IPS-20b (cell line): Measurements from ENCODE around the gene PLA2G2F.

Experiments used
- H3K27ac ChIP-seq: one replicate; pipeline ENCODE4 v1.5.1; 2013; ENCODE audit warnings: low read length
- H3K27me3 ChIP-seq: 2 replicates; pipeline ENCODE4 v1.6.1; 2013; ENCODE audit warnings: mild to moderate bottlenecking, low read length, inconsistent platforms; ENCODE audit not compliant: insufficient read depth
- H3K36me3 ChIP-seq: 2 replicates; pipeline ENCODE4 v1.6.1; 2013; ENCODE audit warnings: low read depth, mild to moderate bottlenecking, inconsistent platforms, low read length, moderate library complexity; ENCODE audit not compliant: insufficient read depth
- H3K4me1 ChIP-seq: 2 replicates; pipeline ENCODE4 v1.6.1; 2013; ENCODE audit warnings: mild to moderate bottlenecking, control low read depth, inconsistent platforms, low read length, moderate library complexity; ENCODE audit not compliant: insufficient read depth
- H3K4me3 ChIP-seq: 2 replicates; pipeline ENCODE4 v1.5.1; 2013; ENCODE audit warnings: mild to moderate bottlenecking, low read length, inconsistent platforms
- H3K9ac ChIP-seq: 2 replicates; pipeline ENCODE4 v1.6.1; 2013; ENCODE audit warnings: low read depth, mild to moderate bottlenecking, inconsistent platforms, low read length, moderate library complexity
- H3K9me3 ChIP-seq: 2 replicates; pipeline ENCODE4 v1.6.1; 2013; ENCODE audit warnings: mild to moderate bottlenecking, low read depth, low read length, inconsistent platforms; ENCODE audit not compliant: insufficient read depth

The PLA2G2F gene

DNA sequence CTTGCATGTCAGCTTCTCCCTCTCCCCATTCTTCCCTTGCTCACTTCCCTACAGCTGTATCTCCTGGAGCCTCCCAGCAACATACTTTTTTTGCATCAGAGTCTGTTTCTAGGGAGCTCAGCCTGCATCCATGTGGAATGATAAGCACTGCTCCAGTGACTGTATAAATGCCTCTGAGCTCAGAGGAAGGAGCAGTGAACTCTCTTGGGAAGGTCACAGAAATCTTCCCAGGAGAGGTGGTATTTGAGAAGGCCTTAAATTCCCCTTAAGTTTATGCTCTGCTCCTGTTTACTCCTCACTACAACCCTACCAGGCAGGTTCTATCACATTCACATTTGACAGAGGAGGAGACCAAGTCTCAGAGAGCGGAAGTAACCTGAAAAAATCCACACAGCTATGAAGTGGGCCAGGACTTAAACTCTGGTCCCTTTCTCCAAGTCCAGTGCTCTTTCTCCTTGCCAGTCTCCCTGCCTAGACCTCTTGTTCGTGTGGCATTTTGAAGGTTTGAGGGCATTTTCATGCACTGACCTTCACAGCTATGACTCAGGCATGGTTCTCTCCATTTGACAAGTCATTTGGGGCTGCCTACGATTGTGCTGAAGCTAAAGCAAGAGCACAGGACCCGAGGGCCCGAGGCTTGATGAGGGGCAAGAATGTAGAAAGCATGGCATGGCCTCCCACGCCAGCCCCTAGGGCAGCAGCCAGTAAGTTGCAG, 41.2 kb downstream of the PLA2G2F start:
- Histone ChIP-seq H3K36me3 (no peaks in the 10 kb centered on the region), H3K9ac (no peak overlapping the region), H3K27me3 (peaks cover 44% of the 10 kb centered on the region), H3K4me3 (no peak overlapping the region), H3K27ac (no peak overlapping the region), H3K9me3 (no peaks in the 10 kb centered on the region), H3K4me1 (no peaks in the 10 kb centered on the region)

GRCh38 chr1:20180844-20181207, 41.7 kb downstream of the PLA2G2F start:
- Histone ChIP-seq H3K4me1 (no peaks in the 10 kb centered on the region), H3K27ac (no peak overlapping the region), H3K4me3 (no peak overlapping the region), H3K9ac (no peak overlapping the region), H3K27me3 (peaks cover 49% of the 10 kb centered on the region), H3K9me3 (no peaks in the 10 kb centered on the region), H3K36me3 (no peaks in the 10 kb centered on the region)

DNA sequence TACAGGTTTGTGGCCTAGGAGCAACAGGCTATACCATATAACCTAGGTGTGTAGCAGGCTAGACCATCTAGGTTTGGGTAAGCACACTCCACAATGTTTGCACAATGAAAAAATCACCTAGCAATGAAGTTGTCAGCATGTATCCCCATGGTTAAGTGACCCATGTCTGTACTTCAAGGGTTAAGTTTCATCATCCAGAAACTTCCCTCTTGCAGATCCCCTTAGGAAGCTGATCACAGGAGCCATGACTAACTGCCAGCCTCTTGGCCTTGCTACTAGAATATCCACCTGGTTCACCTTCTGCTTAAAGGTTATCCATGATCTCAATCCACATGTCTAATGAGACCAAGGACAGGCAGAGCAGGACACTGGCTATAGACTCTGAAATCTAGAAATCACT, 43.3 kb downstream of the PLA2G2F start:
- Histone ChIP-seq H3K9me3 (no peaks in the 10 kb centered on the region), H3K4me1 (no peaks in the 10 kb centered on the region), H3K27me3 (peaks cover 63% of the 10 kb centered on the region), H3K27ac (no peak overlapping the region), H3K9ac (no peak overlapping the region), H3K4me3 (no peak overlapping the region), H3K36me3 (no peaks in the 10 kb centered on the region)

GRCh38 chr1:20183035-20183434, 43.9 kb downstream of the PLA2G2F start:
- Histone ChIP-seq H3K4me3 (no peak overlapping the region), H3K4me1 (no peaks in the 10 kb centered on the region), H3K36me3 (no peaks in the 10 kb centered on the region), H3K9me3 (no peaks in the 10 kb centered on the region), H3K27ac (no peak overlapping the region), H3K9ac (no peak overlapping the region), H3K27me3 (peaks cover 60% of the 10 kb centered on the region)

DNA sequence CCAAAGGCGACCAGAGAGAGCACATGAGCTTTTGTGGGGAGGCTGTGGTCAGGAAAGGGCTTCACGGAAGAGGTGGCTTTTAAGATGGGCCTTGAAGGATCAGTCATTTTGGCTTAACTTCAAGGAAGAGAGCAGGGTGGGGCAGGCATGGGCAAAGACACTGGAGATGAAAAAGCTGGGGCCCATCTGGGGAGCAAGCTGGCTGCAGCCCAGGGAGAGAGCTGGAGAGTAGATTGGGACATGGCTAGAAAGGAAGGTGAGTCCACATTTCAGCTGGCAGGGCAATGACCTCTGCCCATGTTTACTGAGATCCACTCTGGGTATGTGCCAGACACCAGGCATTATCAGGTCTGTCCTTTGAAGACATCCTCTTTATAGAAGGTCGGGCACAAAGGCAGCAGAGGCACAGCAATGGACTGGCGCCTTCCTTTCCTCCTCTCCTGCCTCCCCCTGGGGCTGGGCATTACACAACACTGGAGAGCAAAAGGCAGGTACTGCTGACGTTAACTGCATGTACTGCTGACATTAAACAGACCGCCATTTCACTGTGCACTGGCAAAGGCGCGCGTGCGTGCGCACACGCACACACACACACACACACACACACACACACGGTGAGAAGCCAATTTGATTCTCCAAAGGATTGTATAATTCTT, 44.6 kb downstream of the PLA2G2F start:
- no peaks in the 10 kb centered on the region for H3K4me1 ChIP-seq
- no peak overlapping the region for H3K4me3 ChIP-seq
- H3K27me3 ChIP-seq: peaks cover 61% of the 10 kb centered on the region
- H3K9me3 ChIP-seq: no peaks in the 10 kb centered on the region
- H3K36me3 ChIP-seq: no peaks in the 10 kb centered on the region
- H3K27ac ChIP-seq: no peak overlapping the region
- no peak overlapping the region for H3K9ac ChIP-seq

DNA sequence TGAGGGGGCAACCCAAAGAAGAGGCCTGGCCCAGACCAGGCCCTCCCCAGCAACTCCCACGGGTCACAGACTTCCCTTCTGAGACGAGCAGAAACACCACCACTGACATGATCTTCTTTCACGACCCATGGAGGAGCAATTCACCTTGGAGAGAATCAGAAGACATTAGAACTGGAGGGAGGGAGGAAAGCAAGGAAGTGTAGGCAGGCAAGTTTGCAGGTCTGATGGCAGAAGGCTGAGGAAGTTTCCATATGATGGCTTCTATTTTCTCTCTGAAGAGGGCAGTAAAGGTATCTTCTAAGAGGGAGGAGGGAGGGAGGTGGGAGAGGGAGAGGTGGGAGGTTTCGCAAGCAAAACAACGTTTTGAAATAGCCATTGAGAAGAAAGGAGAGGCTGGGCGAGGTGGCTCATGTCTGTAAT, 45.4 kb downstream of the PLA2G2F start:
- Histone ChIP-seq H3K27me3 (peaks cover 63% of the 10 kb centered on the region), H3K4me3 (no peak overlapping the region), H3K27ac (no peak overlapping the region), H3K36me3 (no peaks in the 10 kb centered on the region), H3K9ac (no peak overlapping the region), H3K9me3 (no peaks in the 10 kb centered on the region), H3K4me1 (no peaks in the 10 kb centered on the region)

- Histone ChIP-seq H3K36me3 (no peaks in the 10 kb centered on the region), H3K27me3 (peaks cover 56% of the 10 kb centered on the region), H3K4me1 (no peaks in the 10 kb centered on the region), H3K27ac (no peak overlapping the region), H3K9ac (no peak overlapping the region; the same call in 1 of the 2 replicates), H3K9me3 (no peaks in the 10 kb centered on the region), H3K4me3 (peak overlapping the region; percentile 63; the same call in 1 of the 2 replicates)
Observed at GRCh38 chr1:20184997-20185833, 46.1 kb downstream of the PLA2G2F start.

GRCh38 chr1:20185834-20186782, 47.0 kb downstream of the PLA2G2F start, which contains the start of the genes PLA2G2C and UBXN10:
TSS of gene PLA2G2C (minus strand) at chr1:20186518. CDS start at chr1:20177363, 9,155 bp downstream.
TSS of gene UBXN10 (plus strand) at chr1:20186096. CDS start at chr1:20190562, 4,466 bp downstream.
- Histone ChIP-seq H3K9ac (peak within 1 kb of the TSS; percentile 54; the same call in 1 of the 2 replicates), H3K4me1 (no peaks in the 10 kb centered on the region), H3K4me3 (peak within 1 kb of the TSS; percentile 71), H3K9me3 (no peaks in the 10 kb centered on the region), H3K27me3 (peaks cover 56% of the 10 kb centered on the region), H3K27ac (no peak within 1 kb of the TSS), H3K36me3 (no peaks in the 10 kb centered on the region)

DNA sequence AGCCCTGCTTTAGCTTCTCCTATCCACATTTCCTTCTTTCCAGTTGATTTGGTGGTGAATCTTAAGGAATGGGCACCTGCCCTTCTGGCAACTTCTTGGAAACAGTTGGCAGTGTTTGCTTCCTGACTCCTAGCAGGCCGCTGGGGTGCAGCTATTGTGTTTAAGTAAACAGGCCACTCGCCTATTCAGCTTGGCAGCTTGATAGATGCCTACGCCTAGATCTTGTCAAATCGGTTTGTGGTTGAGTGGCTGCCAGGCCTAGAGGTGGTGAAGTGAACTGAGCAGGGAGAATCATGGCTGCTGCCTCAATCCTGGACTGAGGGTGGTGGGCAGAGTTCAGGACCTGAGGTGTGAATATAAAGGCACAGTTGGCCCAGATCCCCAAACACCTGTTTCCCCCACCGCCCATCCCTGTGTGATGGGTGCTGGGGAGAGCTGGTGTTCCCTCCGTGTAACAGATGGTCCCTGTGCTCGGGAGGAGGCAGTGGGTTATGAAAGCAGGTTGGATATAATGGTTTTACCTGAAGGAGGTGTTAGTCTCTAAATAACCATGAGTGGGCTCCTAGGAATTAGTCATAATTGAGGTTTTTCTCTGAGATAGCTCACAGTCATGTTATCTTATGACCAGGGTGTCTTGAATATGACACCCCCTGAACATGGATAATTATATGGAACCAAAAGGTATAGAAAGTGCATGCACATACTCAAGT, 48.1 kb downstream of the PLA2G2F start:
- Histone ChIP-seq H3K4me3 (peak overlapping the region; percentile 71; the same call in 1 of the 2 replicates), H3K4me1 (no peaks in the 10 kb centered on the region), H3K27ac (no peak overlapping the region), H3K9me3 (no peaks in the 10 kb centered on the region), H3K27me3 (peaks cover 52% of the 10 kb centered on the region), H3K9ac (no peak overlapping the region), H3K36me3 (no peaks in the 10 kb centered on the region)

GRCh38 chr1:20187813-20188454, 48.8 kb downstream of the PLA2G2F start:
- no peaks in the 10 kb centered on the region for H3K9me3 ChIP-seq
- no peak overlapping the region for H3K4me3 ChIP-seq
- no peaks in the 10 kb centered on the region for H3K36me3 ChIP-seq
- H3K27ac ChIP-seq: no peak overlapping the region
- H3K9ac ChIP-seq: no peak overlapping the region
- H3K27me3 ChIP-seq: peaks cover 49% of the 10 kb centered on the region
- H3K4me1 ChIP-seq: no peaks in the 10 kb centered on the region
